Subcutaneous adipose tissue (tissue), 4 donors: ENCODE results near the gene PPDPF. TPM values are rescaled to one million over a fixed set of nuclear protein-coding genes. Genes with fewer than 3 reads are reported as not detected.

Source experiments
- CTCF ChIP-seq: fragments of 450-650 bp; IDR thresholded peaks from one replicate; pipeline ENCODE4 v1.5.1; 2016; ENCODE audit warnings: low read depth, mild to moderate bottlenecking, control low read depth, antibody characterized with exemption, moderate library complexity
- total RNA-seq, 4 donors: library from RNA; depleted of rRNA; stranded (reverse); fragments of >200 nt; gene quantifications; one replicate each; pipeline ENCODE4 v1.1.0, GENCODE V29; 2016

Gene PPDPF
- total RNA-seq, 4 donors from 2014 or later = 46.9 to 135 (median 63.2) TPM

GRCh38 chr20:63539441-63540370, 19.1 kb downstream of the PPDPF start:
- TF ChIP-seq CTCF = no peak

GRCh38 chr20:63540417-63541186, 20.0 kb downstream of the PPDPF start:
- no peak for TF ChIP-seq CTCF

- no peak for TF ChIP-seq CTCF
Observed at GRCh38 chr20:63541371-63541770, 20.8 kb downstream of the PPDPF start.

GRCh38 chr20:63542031-63542559, 21.5 kb downstream of the PPDPF start:
- TF ChIP-seq CTCF = no peak

- no peak for TF ChIP-seq CTCF
Observed at GRCh38 chr20:63542696-63543095, 22.1 kb downstream of the PPDPF start.

GRCh38 chr20:63543131-63543530, 22.6 kb downstream of the PPDPF start:
- TF ChIP-seq CTCF = no peak

- no peak for TF ChIP-seq CTCF
Observed at GRCh38 chr20:63543733-63544132, 23.2 kb downstream of the PPDPF start.
